K562 (cell line): ENCODE results near the gene NECAB2. TPM values are rescaled to one million over a fixed set of nuclear protein-coding genes. Genes with fewer than 3 reads are reported as not detected.

Source experiments
- CEBPG ChIP-seq, 3 experiments: fragments of 200-800 bp in 1 of 3; sonication (Bioruptor generic) in 1 of 3; sonication (generic) in 1 of 3; formaldehyde crosslinking in 1 of 3; IDR thresholded peaks in 2 of 3; conservative IDR thresholded peaks in 1 of 3; 2 replicates each; pipeline versions ENCODE4 v1.6.1 to v1.8.0; 2016 to 2022; ENCODE audit warnings: missing compliant biosample characterization in 2 of 3, missing genetic modification characterization in 2 of 3, mild to moderate bottlenecking in 1 of 3, missing genetic modification reagents in 1 of 3
- DACH1 ChIP-seq: fragments of 450-650 bp; IDR thresholded peaks from 2 replicates; pipeline ENCODE4 v1.6.1; 2018; ENCODE audit not compliant: partially characterized antibody
- DMBX1 ChIP-seq: fragments of 250-450 bp; sonication (Bioruptor Pico); IDR thresholded peaks from 2 replicates; pipeline ENCODE4 v1.8.0; 2022; ENCODE audit warnings: inconsistent platforms, mild to moderate bottlenecking, moderate library complexity, borderline replicate concordance
- EHMT2 ChIP-seq: fragments of 450-650 bp; IDR thresholded peaks from 2 replicates; pipeline ENCODE4 v1.6.1; 2018; ENCODE audit warnings: antibody characterized with exemption
- PRPF4 ChIP-seq: fragments of 200-400 bp; formaldehyde crosslinking; IDR thresholded peaks from one replicate; pipeline ENCODE4 v1.6.1; 2017; ENCODE audit warnings: low read length, low read depth, mild to moderate bottlenecking; ENCODE audit not compliant: insufficient read depth, poor library complexity, severe bottlenecking
- RERE ChIP-seq: sonication (generic); formaldehyde crosslinking; IDR thresholded peaks from 2 replicates; pipeline ENCODE4 v1.8.0; 2023; ENCODE audit warnings: missing genetic modification reagents, mild to moderate bottlenecking, borderline replicate concordance
- TCF3 ChIP-seq: sonication (generic); formaldehyde crosslinking; IDR thresholded peaks from 2 replicates; pipeline ENCODE4 v1.4.0; 2020; ENCODE audit warnings: mild to moderate bottlenecking, missing genetic modification reagents
- YBX1 ChIP-seq: fragments of 450-650 bp; IDR thresholded peaks from 2 replicates; pipeline ENCODE4 v1.7.1; 2016; ENCODE audit warnings: mild to moderate bottlenecking
- ZBTB40 ChIP-seq, 2 experiments: fragments of 450-650 bp in 1 of 2; sonication (generic) in 1 of 2; formaldehyde crosslinking in 1 of 2; IDR thresholded peaks; 2 replicates each; pipeline versions ENCODE4 v1.7.1 to v1.9.0; 2016 to 2022; ENCODE audit warnings: inconsistent platforms in 1 of 2, mild to moderate bottlenecking in 1 of 2, missing genetic modification reagents in 1 of 2
- ZFP36 ChIP-seq: fragments of 150-350 bp; IDR thresholded peaks from 2 replicates; pipeline ENCODE4 v1.6.1; 2018; ENCODE audit warnings: low read length, low read depth; ENCODE audit not compliant: partially characterized antibody
- polyA plus RNA-seq, 8 experiments: library from polyadenylated mRNA; depleted of rRNA in 4 of 8; stranded (reverse) in 5 of 8; unstranded in 3 of 8; fragments of >200 nt; fragmentation: Nextera tagmentation in 2 of 8; fragmentation: Illumina TruSeq in 1 of 8; extraction: Ambion mirVana in 2 of 8; extraction: Trizol in 1 of 8; gene quantifications; 2 replicates each; pipeline versions ENCODE4 v1.2.1 to v1.2.3, GENCODE V29; 2011 to 2014; ENCODE audit warnings: inconsistent platforms in 1 of 8, missing spikeins in 1 of 8
- total RNA-seq, 7 experiments: library from RNA; depleted of rRNA in 6 of 7; stranded (reverse); fragments of >200 nt in 6 of 7; fragmentation: Illumina TruSeq in 2 of 7; extraction: Trizol in 2 of 7; gene quantifications; 2 replicates each; pipeline versions ENCODE4 v1.2.1 to v1.2.3, GENCODE V29; 2011 to 2021; ENCODE audit warnings: low replicate concordance in 1 of 7

NECAB2 gene
- total and polyA plus RNA-seq, 9 of the 15 experiments (the other 6 are each of a cell fraction or from before 2014, with no cell fraction given) = 0.03 to 0.28 TPM; not detected in 7

GRCh38 chr16:83956336-83957289, 11.4 kb upstream of the NECAB2 start (continued):
- TF ChIP-seq YBX1 = no peak
- peak; percentile 5 for TF ChIP-seq ZFP36
- no peak for TF ChIP-seq CEBPG (CRISPR knock-in tag; IDR thresholded peaks at IDR 0.05)
- no peak for TF ChIP-seq CEBPG (tag; conservative IDR thresholded peaks at IDR 0.05 in 1 of 2, IDR thresholded peaks at IDR 0.05 in 1 of 2)
- TF ChIP-seq ZBTB40 (IDR thresholded peaks at IDR 0.05) = no peak
- TF ChIP-seq ZBTB40 (CRISPR knock-in tag; IDR thresholded peaks at IDR 0.05) = no peak
- no peak for TF ChIP-seq DACH1
- no peak for TF ChIP-seq PRPF4
- no peak for TF ChIP-seq RERE (CRISPR knock-in tag)
- no peak for TF ChIP-seq TCF3 (CRISPR knock-in tag)
- TF ChIP-seq DMBX1 = no peak
- no peak for TF ChIP-seq EHMT2
